ENCODE measurements around the gene RPS19BP1. TPM values are rescaled to one million over a fixed set of nuclear protein-coding genes. Genes with fewer than 3 reads are reported as not detected.

RPS19BP1 gene
- total and polyA plus RNA-seq, 2 of the 8 experiments (the other 6 are each of a cell fraction or from before 2014, with no cell fraction given) = 77.9 to 97.9 TPM

DNA sequence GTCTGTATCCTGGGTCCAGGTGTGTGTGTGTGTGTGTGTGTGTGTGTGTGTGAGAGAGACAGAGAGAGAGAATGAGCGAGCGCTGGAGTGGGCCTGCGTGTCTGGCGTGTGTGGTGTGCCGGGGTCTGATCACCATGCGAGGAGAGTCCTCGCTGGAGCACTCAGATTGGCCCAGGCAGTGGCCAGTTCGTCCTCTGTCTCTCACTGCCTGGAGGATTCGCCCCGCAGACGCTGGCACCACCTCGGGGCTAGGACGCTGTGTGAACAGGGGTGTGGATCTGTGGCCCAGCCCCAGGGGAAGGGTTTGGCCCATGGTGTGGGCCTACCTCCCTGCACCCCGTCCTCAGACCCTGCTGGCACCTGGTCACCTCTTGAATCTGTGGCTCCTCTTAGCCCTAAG lies 26.4 kb upstream of the RPS19BP1 start:
- Histone ChIP-seq H2BK120ac (replicated peaks; ENCODE audit: low read depth, low read length) (no peak overlapping the region), H3K4me3 (ENCODE audit: extremely low read depth in 1 of 4, insufficient read depth in 2 of 4, low read depth in 3 of 4, low read length in 4 of 4) (no peak overlapping the region)

More for the DNA sequence above, 26.4 kb upstream of the RPS19BP1 start:
- Histone ChIP-seq H4K5ac (ENCODE audit: insufficient read length, low read depth, low read length) (no peak overlapping the region), H3K79me1 (ENCODE audit: low read depth, low read length) (peaks cover 6% of the 10 kb centered on the region; the same call in 1 of the 2 replicates), H4K91ac (replicated peaks; ENCODE audit: insufficient read length, low read length) (no peak overlapping the region), H3K27me3 (replicated peaks in 1 of 4; ENCODE audit: control insufficient read depth in 3 of 4, extremely low read depth in 1 of 4, insufficient read depth in 3 of 4, low read length in 3 of 4) (peaks cover 30 to 51% (median 47%) of the 10 kb centered on the region in 4 experiments), H4K20me1 (replicated peaks in 1 of 2; ENCODE audit: control insufficient read depth in 1 of 2, insufficient read depth in 2 of 2, low read length in 2 of 2) (peaks cover 0 to 14% of the 10 kb centered on the region in 2 experiments), H3K4me1 (replicated peaks in 1 of 4; ENCODE audit: control insufficient read depth in 3 of 4, insufficient read depth in 4 of 4, low read length in 3 of 4) (peaks cover 4 to 21% (median 6%) of the 10 kb centered on the region in 4 experiments; a peak in 6 of 7 replicates), H2BK12ac (ENCODE audit: low read depth, low read length) (peak overlapping the region; percentile 17; the same call in 1 of the 2 replicates), H3K18ac (ENCODE audit: extremely low read depth, low read length) (no peak overlapping the region), H3K14ac (ENCODE audit: insufficient read length) (no peak overlapping the region), H3K36me3 (ENCODE audit: control insufficient read depth in 2 of 4, insufficient read depth in 4 of 4, low read length in 3 of 4) (peaks cover 0 to 3% (median 0%) of the 10 kb centered on the region in 4 experiments; a peak in 2 of 8 replicates), H3K9ac (replicated peaks in 1 of 4; ENCODE audit: extremely low read depth in 1 of 4, low read depth in 3 of 4, low read length in 3 of 4) (no peak overlapping the region), H3K23me2 (ENCODE audit: low read depth, low read length) (peaks cover 7% of the 10 kb centered on the region; the same call in 1 of the 2 replicates), H3K27ac (ENCODE audit: low read depth, low read length) (no peak overlapping the region), H3K79me2 (ENCODE audit: control insufficient read depth in 1 of 2, insufficient read depth in 2 of 2, low read length in 2 of 2) (peaks cover 0 to 1% of the 10 kb centered on the region in 2 experiments; a peak in 2 of 4 replicates), H2BK5ac (ENCODE audit: low read depth, low read length) (no peak overlapping the region), H2BK15ac (ENCODE audit: low read length) (no peak overlapping the region), H2AK5ac (ENCODE audit: low read depth, low read length) (no peak overlapping the region), H3K9me3 (ENCODE audit: insufficient read depth in 2 of 2, low read depth in 1 of 2, low read length in 1 of 2) (0 out of 4 replicates have a peak, but pooled peaks cover 0 to 4% of the 10 kb centered on the region in 2 experiments), H3K56ac (replicated peaks; ENCODE audit: insufficient read length, low read depth, low read length) (no peak overlapping the region), H2BK20ac (ENCODE audit: low read length) (no peak overlapping the region), H4K8ac (ENCODE audit: extremely low read depth, insufficient read depth, low read length) (peak overlapping the region; percentile 38; the same call in 1 of the 2 replicates), H3K4ac (replicated peaks; ENCODE audit: insufficient read length, low read depth, low read length) (no peak overlapping the region), H2AFZ (ENCODE audit: low read length) (no peak overlapping the region), H3K23ac (ENCODE audit: insufficient read length) (no peak overlapping the region), H3K4me2 (ENCODE audit: insufficient read depth in 1 of 2, low read depth in 2 of 2, low read length in 2 of 2) (no peak overlapping the region; a peak in 1 of 4 replicates)
- DNase-seq (ENCODE audit: low read depth in 1 of 2, low spot score in 2 of 2) (no peak), FAIRE-seq (no peak)
- TF ChIP-seq, protein P1, sequence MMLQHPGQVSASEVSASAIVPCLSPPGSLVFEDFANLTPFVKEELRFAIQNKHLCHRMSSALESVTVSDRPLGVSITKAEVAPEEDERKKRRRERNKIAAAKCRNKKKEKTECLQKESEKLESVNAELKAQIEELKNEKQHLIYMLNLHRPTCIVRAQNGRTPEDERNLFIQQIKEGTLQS (IDR thresholded peaks at IDR 0.05; ENCODE audit: insufficient read depth, low read depth, low read length) = no peak
- TF ChIP-seq FOSL1 (IDR thresholded peaks at IDR 0.05; ENCODE audit: insufficient read depth, low read depth, low read length) (no peak), BRCA1 (IDR thresholded peaks at IDR 0.05; ENCODE audit: low read depth, low read length) (no peak), CEBPB (IDR thresholded peaks at IDR 0.05; ENCODE audit: low read depth, low read length) (no peak), HDAC2 (IDR thresholded peaks at IDR 0.05; ENCODE audit: borderline replicate concordance in 1 of 2, low read depth in 2 of 2, low read length in 2 of 2) (no peak)
- CTCF ChIA-PET (ENCODE audit: partially characterized antibody) = interaction anchor here (0.6 to 5.3 kb wide), 25 partner anchors 8 to 1189 kb away, joined by 3 to 47 read pairs (median 4); partner anchors contain the start of gene CACNA1I
- WGBS, 2 experiments (ENCODE audit: extremely low coverage in 1 of 2, insufficient coverage in 1 of 2, insufficient read length in 1 of 2, insufficient replicate concordance in 2 of 2, low coverage in 1 of 2, low lambda C conversion rate in 2 of 2, missing lambda C conversion rate in 1 of 2) = 83% methylated on average over 14 of the region's 14 CpGs; no CpG with 5 or more reads in 1 of the 2 experiments
- POLR2A ChIA-PET (ENCODE audit: partially characterized antibody) = interaction anchor here (1.0 to 2.6 kb wide), 5 partner anchors 24 to 87 kb away, joined by 3 to 9 read pairs (median 4); no protein-coding TSS in a partner anchor
